Testis (tissue), 2 donors: ENCODE results near the gene SNAP47.

Experiments
- CTCF ChIP-seq, 3 experiments: fragments of 450-650 bp in 2 of 3; fragments of 200-600 bp in 1 of 3; sonication (generic) in 1 of 3; IDR thresholded peaks; one replicate each; pipeline ENCODE4 v1.5.1; 2016 to 2019; ENCODE audit warnings: antibody characterized with exemption in 3 of 3, mild to moderate bottlenecking in 2 of 3, moderate library complexity in 1 of 3
- POLR2A ChIP-seq: fragments of 450-650 bp; IDR thresholded peaks from one replicate; pipeline ENCODE4 v1.6.1; 2017; ENCODE audit warnings: antibody characterized with exemption, mild to moderate bottlenecking, moderate library complexity

GRCh38 chr1:227741166-227741870 is 6.1 kb downstream of the SNAP47 start:
- no peak for TF ChIP-seq CTCF (IDR thresholded peaks at IDR 0.05)
- TF ChIP-seq POLR2A: no peak
